Superior temporal gyrus (tissue), 1 donor: Measurements from ENCODE around the gene ANKRD23.
A peak's percentile ranks its signal among the peaks of the same experiment; 100 is the strongest.
"Not testable (repeated sequence)": the region's sequence is repeated elsewhere in the genome, so short reads cannot be mapped to it uniquely, and the experiment has no call there.

Experiments used
- DNase-seq: peaks from one replicate; pipeline ENCODE4 v3.0.0-alpha.2; 2016; ENCODE audit errors: extremely low spot score

Gene ANKRD23

GRCh38 chr2:96863575-96864342, 19.9 kb upstream of the ANKRD23 start:
- no peak for DNase-seq

- not testable (repeated sequence) for DNase-seq
Observed at GRCh38 chr2:96863056-96863455, 19.2 kb upstream of the ANKRD23 start.

GRCh38 chr2:96861074-96861473, 17.3 kb upstream of the ANKRD23 start:
- no peak for DNase-seq

- peak; percentile 27 for DNase-seq
Observed at GRCh38 chr2:96860065-96861029, 16.5 kb upstream of the ANKRD23 start.

- DNase-seq: peak; percentile 30
Observed at GRCh38 chr2:96859681-96860064, 15.9 kb upstream of the ANKRD23 start.

GRCh38 chr2:96859099-96859649, 15.4 kb upstream of the ANKRD23 start:
- peak; percentile 54 for DNase-seq

- peak; percentile 99 for DNase-seq
Observed at GRCh38 chr2:96857667-96858372, 14.0 kb upstream of the ANKRD23 start, which contains the start of gene ANKRD39. ANKRD39 (minus strand) TSS chr2:96858016; CDS start chr2:96857987, 29 bp downstream.

GRCh38 chr2:96856776-96857666, 13.2 kb upstream of the ANKRD23 start:
- DNase-seq: peak; percentile 62

GRCh38 chr2:96853321-96853720, 9.5 kb upstream of the ANKRD23 start:
- no peak for DNase-seq

- no peak for DNase-seq
Observed at GRCh38 chr2:96852667-96853066, 8.8 kb upstream of the ANKRD23 start.

- DNase-seq: no peak
Observed at GRCh38 chr2:96848264-96848663, 4.4 kb upstream of the ANKRD23 start.

GRCh38 chr2:96847586-96847985, 3.8 kb upstream of the ANKRD23 start:
- DNase-seq: no peak

GRCh38 chr2:96846825-96847224, 3.0 kb upstream of the ANKRD23 start:
- no peak for DNase-seq

GRCh38 chr2:96844405-96844808, 586 bp upstream of the ANKRD23 start:
- DNase-seq: no peak

GRCh38 chr2:96842600-96842999, 1.2 kb downstream of the ANKRD23 start:
- no peak for DNase-seq

- DNase-seq: no peak
Observed at GRCh38 chr2:96841701-96842495, 1.9 kb downstream of the ANKRD23 start.

GRCh38 chr2:96839875-96840850, 3.7 kb downstream of the ANKRD23 start:
- DNase-seq: no peak

GRCh38 chr2:96839293-96839874, 4.4 kb downstream of the ANKRD23 start:
- no peak for DNase-seq
